ENCODE data around the gene PTGS1.

Gene PTGS1

GRCh38 chr9:122366074-122366660, 4.7 kb upstream of the PTGS1 start:
- DNase-seq (ENCODE audit: extremely low read depth, low read depth), result no peak
- no peak overlapping the region for H3K4me3 ChIP-seq (replicated peaks; ENCODE audit: low read depth, low read length)
- no peak for TF ChIP-seq CTCF (IDR thresholded peaks at IDR 0.05; ENCODE audit: low read depth, low read length, missing control alignments)

- no peak overlapping the region for H3K4me3 ChIP-seq (replicated peaks; ENCODE audit: low read depth, low read length)
- no peak for DNase-seq (ENCODE audit: extremely low read depth, low read depth)
- TF ChIP-seq CTCF (IDR thresholded peaks at IDR 0.05; ENCODE audit: low read depth, low read length, missing control alignments), result no peak
Measured at GRCh38 chr9:122367065-122367464, 3.8 kb upstream of the PTGS1 start.

GRCh38 chr9:122367774-122368460, 2.9 kb upstream of the PTGS1 start:
- no peak overlapping the region for H3K4me3 ChIP-seq (replicated peaks; ENCODE audit: low read depth, low read length)
- no peak for DNase-seq (ENCODE audit: extremely low read depth, low read depth)
- no peak for TF ChIP-seq CTCF (IDR thresholded peaks at IDR 0.05; ENCODE audit: low read depth, low read length, missing control alignments)

GRCh38 chr9:122368642-122369041, 2.2 kb upstream of the PTGS1 start:
- no peak for TF ChIP-seq CTCF (IDR thresholded peaks at IDR 0.05; ENCODE audit: low read depth, low read length, missing control alignments)
- H3K4me3 ChIP-seq (replicated peaks; ENCODE audit: low read depth, low read length), result no peak overlapping the region
- DNase-seq (ENCODE audit: extremely low read depth, low read depth), result no peak

- H3K4me3 ChIP-seq (replicated peaks; ENCODE audit: low read depth, low read length), result peak overlapping the region; percentile 57
Measured at GRCh38 chr9:122370303-122370702, 521 bp upstream of the PTGS1 start.

GRCh38 chr9:122371846-122372245, 1.0 kb downstream of the PTGS1 start:
- no peak for DNase-seq (ENCODE audit: extremely low read depth, low read depth)
- peak overlapping the region; percentile 57 for H3K4me3 ChIP-seq (replicated peaks; ENCODE audit: low read depth, low read length)
- no peak for TF ChIP-seq CTCF (IDR thresholded peaks at IDR 0.05; ENCODE audit: low read depth, low read length, missing control alignments)

More at GRCh38 chr9:122370303-122370702, 521 bp upstream of the PTGS1 start:
- DNase-seq (ENCODE audit: extremely low read depth, low read depth), result no peak
- no peak for TF ChIP-seq CTCF (IDR thresholded peaks at IDR 0.05; ENCODE audit: low read depth, low read length, missing control alignments)

Data from HFF-Myc (cell line).